Measurements from ENCODE around the gene GPC2.
"Not testable (repeated sequence)": the region's sequence is repeated elsewhere in the genome, so short reads cannot be mapped to it uniquely, and the experiment has no call there.

The GPC2 gene

DNA sequence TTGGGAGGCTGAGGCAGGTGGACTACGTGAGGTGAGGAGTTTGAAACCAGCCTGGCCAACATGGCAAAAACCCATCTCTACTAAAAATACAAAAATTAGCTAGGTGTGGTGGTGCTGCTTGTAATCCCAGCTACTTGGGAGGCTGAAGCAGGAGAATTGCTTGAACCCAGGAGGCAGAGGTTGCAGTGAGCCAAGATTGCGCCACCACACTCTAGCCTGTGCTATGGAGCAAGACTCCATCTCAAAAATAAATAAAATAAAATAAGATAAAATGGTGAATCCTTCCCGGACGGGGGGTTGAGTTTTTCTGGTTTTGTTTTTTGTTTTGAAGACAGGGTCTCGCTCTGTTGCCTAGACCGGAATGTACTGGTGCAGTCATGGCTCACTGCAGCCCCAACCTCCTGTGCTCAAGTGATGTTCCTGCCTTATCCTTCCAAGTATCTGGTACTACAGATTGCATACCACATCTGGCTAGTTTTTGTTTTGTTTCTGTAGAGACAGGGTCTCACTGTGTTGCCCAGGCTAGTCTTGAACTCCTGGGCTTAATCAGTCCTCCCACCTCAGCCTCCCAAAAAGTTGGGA lies 15.2 kb upstream of the GPC2 start:
- H3K36me3 Mint-ChIP-seq (ENCODE audit: insufficient read depth); H3K27ac Mint-ChIP-seq; H3K4me1 Mint-ChIP-seq (ENCODE audit: low read depth in 2 of 2); H3K9me3 Mint-ChIP-seq; DNase-seq; ATAC-seq (replicated peaks); H3K4me3 Mint-ChIP-seq: not testable (repeated sequence)
- peaks cover 0 to 14% of the 10 kb centered on the region in 2 donors for H3K27me3 Mint-ChIP-seq

DNA sequence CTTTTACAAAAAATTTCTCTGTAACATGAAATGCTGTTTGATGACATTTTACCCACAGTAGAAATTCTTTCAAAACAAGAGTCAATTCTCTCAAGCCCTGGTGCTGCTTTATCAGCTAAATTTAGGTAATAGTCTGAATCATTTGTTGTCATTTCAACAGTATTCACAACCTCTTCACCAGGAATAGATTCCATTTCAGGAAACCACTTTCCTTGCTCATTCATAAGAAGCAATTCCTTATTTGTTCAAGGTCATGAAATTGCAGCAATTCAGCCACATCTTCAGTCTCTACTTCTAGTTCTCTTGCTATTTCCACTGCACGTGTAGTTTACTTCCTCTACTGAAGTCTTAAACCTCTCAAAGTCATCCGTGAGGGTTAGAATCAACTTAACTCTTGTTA lies 14.6 kb upstream of the GPC2 start:
- H3K27me3 Mint-ChIP-seq, result peaks cover 0 to 10% of the 10 kb centered on the region in 2 donors
- H3K27ac Mint-ChIP-seq, result no peak overlapping the region
- DNase-seq, result no peak
- ATAC-seq (replicated peaks), result no peak
- H3K4me3 Mint-ChIP-seq, result no peak overlapping the region
- H3K36me3 Mint-ChIP-seq (ENCODE audit: insufficient read depth), result no peaks in the 10 kb centered on the region
- H3K4me1 Mint-ChIP-seq (ENCODE audit: low read depth in 2 of 2), result peaks cover 0 to 5% of the 10 kb centered on the region in 2 donors
- no peaks in the 10 kb centered on the region for H3K9me3 Mint-ChIP-seq

DNA sequence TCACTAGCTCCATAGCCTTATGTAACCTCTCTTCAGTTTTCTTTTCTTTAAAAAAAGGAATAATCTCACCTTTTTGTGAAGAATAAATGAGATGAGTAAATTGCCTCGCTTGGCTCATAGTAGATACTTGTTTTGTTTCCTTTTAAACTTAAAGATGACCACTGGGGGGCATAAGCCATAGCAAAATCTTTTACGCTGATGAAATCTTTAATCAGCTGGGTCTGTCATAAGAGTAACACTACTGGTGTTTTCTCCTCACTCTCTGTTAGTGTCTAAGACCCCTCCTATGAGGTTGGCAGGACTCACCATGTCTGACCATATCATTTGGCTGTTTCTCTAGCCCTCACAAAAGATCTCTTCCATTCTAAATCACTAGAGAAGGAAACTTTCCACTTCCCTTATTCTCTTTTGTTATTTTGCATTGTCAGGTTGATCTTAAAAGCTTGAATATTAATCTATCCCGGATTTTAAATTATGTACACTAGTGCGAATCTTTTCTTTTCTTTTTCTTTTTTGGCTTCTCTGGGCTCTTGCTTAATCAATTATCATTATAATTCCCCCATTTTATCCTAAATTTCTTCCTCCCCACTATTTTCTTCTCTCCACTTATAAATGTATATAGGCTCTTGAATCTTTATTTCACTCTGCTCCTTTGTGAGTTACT lies 13.0 kb upstream of the GPC2 start:
- Mint-ChIP-seq H3K27me3 (peaks cover 0 to 10% of the 10 kb centered on the region in 2 donors), H3K4me3 (no peak overlapping the region), H3K9me3 (no peaks in the 10 kb centered on the region), H3K36me3 (ENCODE audit: insufficient read depth) (no peaks in the 10 kb centered on the region), H3K4me1 (ENCODE audit: low read depth in 2 of 2) (peaks cover 0 to 5% of the 10 kb centered on the region in 2 donors), H3K27ac (no peak overlapping the region)
- no peak for DNase-seq
- ATAC-seq (replicated peaks), result peak; percentile 82

DNA sequence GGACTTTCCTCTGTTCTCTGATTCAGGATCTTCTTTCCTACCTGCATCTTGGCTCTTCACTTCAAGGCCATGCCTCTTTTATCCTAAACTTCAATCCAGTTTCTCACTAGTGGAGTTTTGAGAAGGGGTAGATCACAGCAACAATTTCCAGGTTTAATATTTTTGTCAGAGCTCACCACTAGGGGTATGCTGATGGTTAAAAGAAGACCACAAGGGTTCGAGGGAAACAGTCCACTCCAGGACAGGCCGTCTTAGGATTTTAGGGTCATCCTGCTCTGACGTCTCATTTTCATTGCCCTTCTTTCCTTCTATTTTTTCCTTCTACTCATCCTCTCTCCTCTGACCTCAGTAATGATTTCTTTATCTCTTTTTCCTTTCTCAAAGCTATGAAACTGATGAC lies 11.9 kb upstream of the GPC2 start:
- H3K9me3 Mint-ChIP-seq, result no peaks in the 10 kb centered on the region
- no peaks in the 10 kb centered on the region for H3K36me3 Mint-ChIP-seq (ENCODE audit: insufficient read depth)
- H3K4me3 Mint-ChIP-seq, result no peak overlapping the region
- ATAC-seq (replicated peaks), result no peak
- peaks cover 0 to 5% of the 10 kb centered on the region in 2 donors for H3K4me1 Mint-ChIP-seq (ENCODE audit: low read depth in 2 of 2)
- peaks cover 0 to 10% of the 10 kb centered on the region in 2 donors for H3K27me3 Mint-ChIP-seq
- DNase-seq, result no peak
- peak overlapping the region in 1 of 2 donors; percentile 64 for H3K27ac Mint-ChIP-seq

DNA sequence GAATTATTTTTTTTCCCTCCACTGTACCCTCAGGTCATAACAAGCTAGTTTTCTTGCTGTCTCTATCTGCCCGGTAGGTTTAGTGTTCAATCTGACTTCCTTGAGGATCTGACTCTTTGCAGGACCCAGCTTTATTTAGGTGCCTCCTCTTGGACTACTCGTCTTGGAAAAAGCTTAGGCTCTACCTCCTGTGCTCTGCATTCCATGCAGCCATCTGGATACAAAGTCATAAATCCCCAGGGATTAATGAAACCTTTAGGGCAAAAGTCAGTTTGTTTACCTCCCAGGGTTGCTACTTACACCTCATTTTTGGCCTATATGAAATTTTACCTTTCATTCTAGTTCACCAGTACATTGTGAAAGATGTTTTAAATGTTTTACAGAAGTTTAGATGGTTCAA lies 8.5 kb upstream of the GPC2 start:
- H3K36me3 Mint-ChIP-seq (ENCODE audit: insufficient read depth), result no peaks in the 10 kb centered on the region
- no peak overlapping the region for H3K4me3 Mint-ChIP-seq
- no peak overlapping the region for H3K27ac Mint-ChIP-seq
- DNase-seq, result no peak
- H3K9me3 Mint-ChIP-seq, result no peaks in the 10 kb centered on the region
- peaks cover 0 to 10% of the 10 kb centered on the region in 2 donors for H3K27me3 Mint-ChIP-seq
- peaks cover 9 to 25% of the 10 kb centered on the region in 2 donors for H3K4me1 Mint-ChIP-seq (ENCODE audit: low read depth in 2 of 2)
- ATAC-seq (replicated peaks), result no peak

DNA sequence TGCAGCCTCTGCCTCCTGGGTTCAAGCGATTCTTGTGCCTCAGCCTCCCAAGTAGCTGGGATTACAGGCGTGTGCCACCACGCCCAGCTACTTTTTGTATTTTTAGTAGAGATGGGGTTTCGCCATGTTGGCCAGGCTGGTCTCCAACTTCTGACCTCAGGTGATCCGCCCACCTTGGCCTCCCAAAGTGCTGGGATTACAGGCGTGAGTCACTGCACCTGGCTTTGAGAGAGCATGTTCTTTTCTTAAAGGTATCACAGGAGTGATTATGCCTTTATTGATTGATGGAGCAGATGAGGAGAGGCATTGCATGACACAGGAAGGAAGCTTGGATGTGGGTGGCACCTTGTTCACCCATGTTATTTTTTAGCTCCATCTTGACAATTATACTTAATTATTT lies 5.9 kb upstream of the GPC2 start:
- not testable (repeated sequence) for H3K27ac Mint-ChIP-seq; DNase-seq; ATAC-seq (replicated peaks); H3K27me3 Mint-ChIP-seq; H3K9me3 Mint-ChIP-seq; H3K4me3 Mint-ChIP-seq; H3K36me3 Mint-ChIP-seq (ENCODE audit: insufficient read depth)
- peaks cover 10 to 31% of the 10 kb centered on the region in 2 donors for H3K4me1 Mint-ChIP-seq (ENCODE audit: low read depth in 2 of 2)

DNA sequence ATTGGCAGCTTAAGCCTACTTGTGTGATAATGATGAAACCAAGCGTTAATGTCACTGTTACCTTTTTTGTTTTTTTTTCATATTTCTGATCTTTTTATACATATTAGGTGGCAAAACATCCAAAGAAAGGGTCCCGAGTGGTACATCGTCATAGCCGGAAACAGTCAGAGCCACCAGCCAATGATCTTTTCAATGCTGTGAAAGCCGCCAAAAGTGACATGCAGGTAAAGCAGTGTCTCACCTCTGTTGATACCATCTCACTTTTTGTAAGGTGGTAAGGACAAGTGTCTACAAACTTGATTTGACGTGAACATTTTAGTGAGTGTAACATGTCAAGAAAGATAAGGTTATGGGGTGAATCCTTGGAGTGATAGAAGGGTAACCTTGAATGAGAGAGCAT lies 5.4 kb upstream of the GPC2 start:
- not testable (repeated sequence) for H3K27me3 Mint-ChIP-seq; DNase-seq; H3K36me3 Mint-ChIP-seq (ENCODE audit: insufficient read depth); H3K9me3 Mint-ChIP-seq
- Mint-ChIP-seq H3K4me3 (peak overlapping the region in 1 of 2 donors; percentile 75), H3K27ac (peak overlapping the region in 1 of 2 donors; percentile 59), H3K4me1 (ENCODE audit: low read depth in 2 of 2) (peaks cover 10 to 31% of the 10 kb centered on the region in 2 donors)
- peak; percentile 4 for ATAC-seq (replicated peaks)

DNA sequence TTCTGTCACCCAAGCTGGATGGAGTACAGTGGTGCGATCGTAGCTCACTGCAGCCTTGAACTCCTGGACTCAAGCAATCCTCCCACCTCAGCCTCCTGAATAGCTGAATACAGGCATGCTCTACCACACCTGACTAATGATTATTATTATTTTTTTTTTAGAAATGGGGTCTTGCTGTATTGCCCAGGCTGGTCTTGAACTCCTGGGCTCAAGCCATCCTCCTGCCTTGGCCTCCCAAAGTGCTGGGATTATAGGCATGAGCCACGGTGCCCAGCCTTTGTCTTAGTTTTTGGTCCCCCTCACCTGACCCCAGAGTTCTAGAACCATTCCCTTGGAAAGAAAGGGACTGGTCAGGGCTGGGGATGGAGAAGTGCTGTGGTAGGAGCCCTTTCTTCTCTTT lies 2.9 kb upstream of the GPC2 start:
- DNase-seq; H3K36me3 Mint-ChIP-seq (ENCODE audit: insufficient read depth); H3K27me3 Mint-ChIP-seq; H3K9me3 Mint-ChIP-seq; ATAC-seq (replicated peaks): not testable (repeated sequence)
- H3K4me3 Mint-ChIP-seq, result peak overlapping the region; percentile 73 to 77
- H3K4me1 Mint-ChIP-seq (ENCODE audit: low read depth in 2 of 2), result peaks cover 17 to 44% of the 10 kb centered on the region in 2 donors
- H3K27ac Mint-ChIP-seq, result peak overlapping the region in 1 of 2 donors; percentile 72

DNA sequence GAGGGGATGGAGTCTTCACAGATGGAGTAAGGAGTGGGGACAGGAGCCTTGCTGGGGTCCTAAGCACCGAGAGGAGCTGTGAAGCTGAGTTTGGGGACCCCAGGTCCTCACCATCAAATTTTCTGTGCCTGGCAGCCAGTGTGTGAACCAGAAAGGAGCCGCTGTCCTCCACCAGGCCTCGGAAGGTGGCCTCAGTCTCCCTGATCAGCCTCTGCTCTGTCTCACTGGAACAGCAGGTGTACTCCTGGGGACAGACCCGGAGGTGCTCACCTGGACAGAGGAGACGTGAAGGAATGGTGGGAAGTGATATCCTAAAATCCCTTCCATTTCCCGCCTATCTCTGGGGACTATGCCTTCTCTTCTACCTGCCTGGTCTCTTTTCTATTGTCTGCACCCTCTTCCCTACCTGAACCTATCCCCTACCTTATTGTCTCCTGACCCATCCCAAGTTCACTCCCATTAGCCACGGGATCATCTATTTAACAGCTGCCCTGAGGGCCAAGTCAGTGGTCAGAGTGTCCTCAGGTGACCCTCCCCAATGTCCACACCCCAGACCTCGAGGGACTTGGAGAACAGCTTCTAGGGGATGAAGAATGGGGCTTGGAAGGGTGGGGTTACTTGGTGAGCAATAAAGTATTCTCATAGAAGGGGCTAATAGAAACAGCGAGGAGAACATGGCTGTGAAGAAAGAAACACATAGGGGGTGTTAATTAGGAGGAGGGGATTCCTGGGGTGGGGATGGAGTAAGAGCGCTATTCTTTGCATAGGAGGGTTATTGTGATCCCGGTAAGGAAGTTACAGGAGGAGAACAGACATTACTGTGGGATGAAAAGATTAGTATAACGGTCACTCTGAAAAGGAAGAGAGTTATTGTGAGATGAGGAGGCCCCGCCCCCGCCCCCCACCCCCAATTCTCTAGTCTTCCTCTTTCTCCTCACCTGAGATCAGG lies 811 bp downstream of the GPC2 start:
- ATAC-seq (replicated peaks), result no peak

DNA sequence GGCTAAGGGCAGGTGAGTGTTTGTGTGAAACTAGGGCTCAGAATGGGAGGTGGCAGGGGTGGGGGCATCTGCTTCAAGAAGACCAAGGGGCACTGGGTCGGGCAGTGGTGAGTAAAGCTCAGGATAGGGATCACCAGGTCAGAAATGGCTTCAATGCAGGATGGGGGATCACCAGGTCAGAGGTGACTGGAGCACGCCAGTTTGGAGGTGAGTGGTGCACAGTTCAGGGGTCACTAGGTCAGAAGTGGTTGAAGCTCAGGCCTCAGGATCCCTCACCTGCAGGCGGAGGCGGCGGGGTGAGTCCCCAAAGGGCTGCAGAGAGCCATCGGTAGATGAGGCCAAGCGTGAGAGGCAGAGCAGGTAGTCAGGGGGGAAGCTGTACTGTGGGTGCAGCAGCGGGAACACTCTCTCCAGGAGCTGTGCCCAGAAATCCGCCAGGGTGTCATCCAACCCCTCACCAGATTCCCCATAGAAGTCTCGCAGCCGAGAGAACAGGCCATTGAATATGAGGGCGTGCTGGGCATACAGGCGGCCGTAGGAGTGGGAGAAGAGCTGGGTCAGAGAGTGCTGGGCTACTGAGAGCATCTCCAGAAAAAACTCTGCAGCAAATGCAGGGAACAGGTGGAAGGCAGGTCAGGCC lies 1.8 kb downstream of the GPC2 start:
- H3K27ac Mint-ChIP-seq, result no peak overlapping the region
- peak overlapping the region; percentile 5 to 49 for H3K4me3 Mint-ChIP-seq
- no peaks in the 10 kb centered on the region for H3K9me3 Mint-ChIP-seq
- peaks cover 15 to 22% of the 10 kb centered on the region in 2 donors for H3K4me1 Mint-ChIP-seq (ENCODE audit: low read depth in 2 of 2)
- DNase-seq, result no peak
- H3K36me3 Mint-ChIP-seq (ENCODE audit: insufficient read depth), result peaks cover 10% of the 10 kb centered on the region
- ATAC-seq (replicated peaks), result no peak
- H3K27me3 Mint-ChIP-seq, result peaks cover 6 to 16% of the 10 kb centered on the region in 2 donors

More for the DNA sequence above, 811 bp downstream of the GPC2 start:
- H3K27me3 Mint-ChIP-seq, result peaks cover 0 to 10% of the 10 kb centered on the region in 2 donors
- H3K4me1 Mint-ChIP-seq (ENCODE audit: low read depth in 2 of 2), result peaks cover 17 to 26% of the 10 kb centered on the region in 2 donors
- no peaks in the 10 kb centered on the region for H3K9me3 Mint-ChIP-seq
- H3K36me3 Mint-ChIP-seq (ENCODE audit: insufficient read depth), result peaks cover 10% of the 10 kb centered on the region
- DNase-seq, result no peak
- H3K4me3 Mint-ChIP-seq, result peak overlapping the region; percentile 75 to 78
- H3K27ac Mint-ChIP-seq, result peak overlapping the region in 1 of 2 donors; percentile 39

DNA sequence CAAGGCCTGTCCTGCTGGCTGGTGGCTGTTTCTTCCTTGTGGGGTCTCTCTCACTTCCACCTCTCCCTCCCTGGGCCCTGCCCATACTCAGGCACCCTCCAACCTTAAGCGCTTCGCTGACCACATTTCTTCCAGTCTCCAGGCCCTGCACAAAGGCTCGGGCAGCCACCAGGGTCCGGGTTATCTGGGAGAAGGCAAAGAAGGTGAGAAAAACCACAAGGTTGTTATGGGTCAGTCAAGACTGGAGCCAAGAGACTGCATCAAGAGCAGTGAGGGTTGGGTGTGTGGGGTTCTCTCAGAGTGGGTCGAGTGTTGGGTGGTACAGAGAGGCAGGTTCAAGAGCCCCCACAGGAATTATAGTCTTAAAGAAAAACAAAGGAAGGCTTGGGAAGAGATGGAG lies 2.6 kb downstream of the GPC2 start:
- H3K9me3 Mint-ChIP-seq, result no peaks in the 10 kb centered on the region
- peaks cover 14 to 22% of the 10 kb centered on the region in 2 donors for H3K4me1 Mint-ChIP-seq (ENCODE audit: low read depth in 2 of 2)
- DNase-seq, result no peak
- no peak overlapping the region for H3K4me3 Mint-ChIP-seq
- no peak for ATAC-seq (replicated peaks)
- H3K27ac Mint-ChIP-seq, result no peak overlapping the region
- H3K36me3 Mint-ChIP-seq (ENCODE audit: insufficient read depth), result peaks cover 10% of the 10 kb centered on the region
- peaks cover 14 to 25% of the 10 kb centered on the region in 2 donors for H3K27me3 Mint-ChIP-seq

DNA sequence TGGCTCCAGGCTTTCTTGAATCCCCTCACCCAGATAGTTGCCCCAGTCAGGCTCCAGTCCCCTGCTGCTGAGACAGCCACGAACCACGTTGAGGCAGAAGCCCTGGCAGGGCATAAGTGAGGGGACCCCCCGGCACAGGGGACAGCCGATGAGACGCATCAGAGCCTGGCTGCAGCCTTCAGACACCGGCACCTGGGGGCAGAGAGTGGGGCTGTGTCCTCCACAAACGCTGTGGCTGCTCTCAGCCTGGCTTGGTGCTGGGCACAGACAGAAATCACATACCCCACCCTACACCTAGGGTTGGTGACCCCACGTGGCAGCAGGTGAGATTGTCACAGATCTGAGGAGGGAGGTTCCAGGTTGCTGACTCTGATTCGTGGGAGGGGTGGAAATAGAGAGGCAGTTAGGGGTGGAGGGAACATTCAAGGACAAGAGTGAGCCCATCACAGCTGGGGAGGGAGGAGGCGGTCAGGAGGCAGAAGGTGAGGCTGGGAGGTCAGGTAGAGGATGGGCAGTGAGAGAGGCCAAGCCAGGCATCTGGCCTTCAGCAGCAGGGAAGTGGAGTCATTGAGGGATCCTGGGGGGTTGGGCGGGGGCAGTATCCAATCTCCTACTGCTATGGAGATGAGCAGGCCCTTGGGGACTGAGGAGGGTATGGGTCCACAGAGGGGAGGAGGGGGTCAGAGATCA lies 3.2 kb downstream of the GPC2 start:
- DNase-seq (no peak), ATAC-seq (replicated peaks) (no peak)
- H3K36me3 Mint-ChIP-seq (ENCODE audit: insufficient read depth), result peaks cover 10% of the 10 kb centered on the region
- no peaks in the 10 kb centered on the region for H3K9me3 Mint-ChIP-seq
- H3K4me1 Mint-ChIP-seq (ENCODE audit: low read depth in 2 of 2), result peaks cover 14 to 22% of the 10 kb centered on the region in 2 donors
- H3K4me3 Mint-ChIP-seq, result no peak overlapping the region
- peaks cover 15 to 27% of the 10 kb centered on the region in 2 donors for H3K27me3 Mint-ChIP-seq
- H3K27ac Mint-ChIP-seq, result no peak overlapping the region
